Activated CD4-positive, alpha-beta T cell treated with anti-CD3 and anti-CD28 coated beads, Interleukin-2, amount 50 U/mL, for 1 hour (primary cell): ENCODE measurements around the gene POLE.
A peak's percentile ranks its signal among the peaks of the same experiment; 100 is the strongest.
"Not testable (repeated sequence)": the region's sequence is repeated elsewhere in the genome, so short reads cannot be mapped to it uniquely, and the experiment has no call there.

ENCODE experiments used
- DNase-seq: peaks from one replicate; pipeline ENCODE4 v3.0.0-alpha.2; 2020

The POLE gene

DNA sequence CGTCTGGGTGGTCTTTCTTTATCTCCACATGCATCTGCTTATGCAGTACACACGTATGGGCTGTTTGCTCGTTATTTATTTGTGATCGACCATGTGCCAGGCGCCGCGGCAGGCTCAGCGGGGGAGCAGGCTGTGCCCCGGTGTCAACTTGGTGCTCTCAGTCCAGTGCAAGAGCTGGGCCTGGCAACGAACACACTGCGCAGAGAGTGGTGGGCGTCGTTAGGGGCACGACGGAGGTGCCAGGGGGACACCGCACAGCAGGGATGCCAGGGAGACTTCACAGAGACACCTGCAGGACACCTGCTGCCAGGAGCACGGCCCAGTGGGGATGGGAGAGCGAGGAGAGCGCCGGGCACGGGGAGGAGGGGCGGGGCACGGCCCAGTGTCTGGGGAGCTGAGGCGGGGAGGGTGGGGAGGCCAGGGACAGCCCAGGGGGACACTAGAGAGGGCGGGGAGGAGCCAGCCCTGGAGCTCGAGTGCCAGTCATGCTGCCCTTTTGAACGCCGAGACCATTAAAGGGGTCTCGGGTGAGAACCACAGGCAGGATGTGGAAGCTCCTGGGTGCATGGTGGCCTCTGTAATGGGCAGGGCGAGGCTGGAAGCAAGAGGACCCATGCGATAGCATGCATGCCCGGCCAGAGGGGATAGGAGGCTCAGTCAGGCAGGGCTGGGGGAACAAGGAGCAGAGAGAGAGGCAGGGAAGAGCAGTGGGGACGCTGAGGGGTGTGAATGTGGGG is 76.1 kb downstream of the POLE start:
- DNase-seq: no peak

DNA sequence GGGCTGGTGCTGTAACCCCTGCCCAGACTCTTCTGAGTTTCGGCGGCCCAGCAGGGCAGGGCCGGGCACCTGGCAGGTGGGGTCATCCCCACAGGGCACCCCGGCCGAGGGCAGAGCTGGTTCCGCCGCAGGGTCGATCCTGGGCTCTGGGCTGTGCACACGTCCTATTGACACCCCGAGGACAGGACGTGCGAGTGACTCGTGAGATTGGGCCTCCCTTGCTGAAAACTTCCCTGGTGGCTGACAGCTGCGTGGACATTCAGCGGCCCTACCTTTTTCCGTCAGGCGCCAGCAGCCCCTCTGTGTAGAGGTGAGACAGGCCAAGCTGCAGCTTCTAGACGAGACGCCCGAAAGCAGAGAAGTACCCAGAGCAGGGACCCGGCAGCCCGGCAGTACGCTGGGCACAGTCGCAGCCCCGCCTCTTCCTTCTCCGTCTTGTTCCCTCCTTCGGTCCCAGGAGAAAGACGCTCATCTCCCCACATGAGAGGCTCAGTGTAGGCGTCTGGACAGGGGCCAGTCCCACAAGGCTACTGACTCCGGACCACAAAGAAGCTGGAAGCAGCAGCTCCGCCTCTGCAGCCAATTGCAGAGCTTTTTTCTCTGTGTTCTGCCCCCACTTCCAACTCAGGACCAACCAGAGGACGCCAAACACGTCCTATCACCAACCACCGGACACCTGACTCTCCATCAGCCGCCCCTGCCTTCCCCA is 76.9 kb downstream of the POLE start, which contains the start of gene LRCOL1:
Gene LRCOL1, minus strand, starts transcription at position 532 of the 709 bp plus-strand sequence. CDS start 4,331 bp downstream, outside the sequence.
- no peak for DNase-seq

DNA sequence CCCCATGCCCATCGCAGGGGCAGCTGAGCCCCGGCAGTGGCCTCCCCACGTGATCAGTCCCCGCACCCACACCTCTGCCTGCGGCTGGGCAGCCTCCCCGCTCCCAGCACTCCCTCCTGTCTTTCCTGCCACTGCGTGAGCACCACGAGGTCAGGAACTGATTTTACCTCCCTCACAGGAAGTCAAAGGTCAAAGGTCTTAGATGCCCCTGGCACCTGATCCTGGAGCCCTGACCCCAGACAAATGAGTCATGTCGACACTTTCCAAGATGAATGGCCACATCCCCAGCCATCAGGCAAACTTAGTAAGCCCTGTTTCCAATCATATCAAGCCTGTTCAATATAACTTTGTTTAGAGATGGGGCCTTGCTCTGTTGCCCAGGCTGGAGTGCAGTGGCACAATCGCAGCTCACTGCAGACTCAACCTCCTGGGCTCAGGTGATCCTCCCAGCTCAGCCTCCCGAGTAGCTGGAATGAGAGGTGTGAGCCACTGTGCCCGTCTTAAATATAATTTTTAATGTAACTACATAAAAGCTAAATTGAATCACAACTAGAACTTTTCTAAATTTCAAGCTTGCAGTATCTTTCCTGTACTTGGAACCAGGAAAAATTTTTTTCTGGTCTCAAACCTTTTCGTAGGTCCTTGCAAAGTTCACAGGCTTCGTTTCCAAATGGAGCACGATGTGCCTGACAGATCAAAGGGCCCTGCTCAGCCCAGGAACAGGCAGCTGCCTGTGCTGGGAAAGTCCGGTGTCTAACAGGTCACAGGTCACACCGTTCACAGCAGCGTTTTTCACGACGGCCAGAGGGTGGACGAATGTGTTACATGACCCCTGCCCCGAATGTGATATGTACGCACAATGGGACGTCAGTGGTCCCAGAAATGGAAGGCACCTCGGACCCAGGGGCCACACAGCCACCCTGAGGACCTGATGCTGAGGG is 78.6 kb downstream of the POLE start:
- no peak for DNase-seq

DNA sequence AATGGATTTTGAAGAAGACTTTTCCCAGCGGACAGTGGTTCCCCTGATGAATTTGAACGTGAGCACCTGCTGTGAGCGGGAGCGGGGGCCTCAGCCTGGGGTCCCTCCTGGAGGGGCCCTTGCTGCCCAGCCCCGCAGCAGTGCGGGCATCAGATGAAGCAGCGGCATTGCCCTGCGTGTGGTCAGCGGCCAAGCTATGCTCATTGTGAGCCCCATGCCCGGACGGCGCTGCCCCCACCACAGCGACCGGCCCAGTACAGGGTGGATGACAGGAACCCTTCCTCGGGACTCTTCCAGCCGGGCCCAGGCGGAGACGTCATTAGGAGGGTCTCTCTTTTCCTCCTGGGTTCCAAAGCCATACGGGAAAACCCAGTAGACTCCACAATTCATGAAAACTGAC is 80.2 kb downstream of the POLE start:
- no peak for DNase-seq

DNA sequence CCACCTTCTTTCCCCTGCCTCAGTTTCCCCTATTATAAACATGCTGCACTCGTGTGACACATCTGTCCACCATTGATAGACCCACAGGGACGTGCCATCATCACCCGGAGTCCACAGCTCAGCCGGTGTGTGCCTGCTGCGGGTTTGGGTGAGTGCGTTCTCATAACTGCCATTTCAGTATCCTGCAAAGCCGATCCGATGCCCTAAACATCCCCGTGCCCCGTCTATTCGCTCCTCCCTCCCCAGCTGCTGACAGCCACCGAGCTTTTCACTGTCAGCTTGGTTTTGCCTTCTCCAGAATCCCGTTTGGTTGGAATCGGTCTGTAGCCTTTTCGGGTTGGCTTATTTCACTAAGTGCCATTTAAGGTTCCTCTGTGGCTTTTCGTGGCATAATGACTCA is 80.7 kb downstream of the POLE start:
- DNase-seq: no peak

DNA sequence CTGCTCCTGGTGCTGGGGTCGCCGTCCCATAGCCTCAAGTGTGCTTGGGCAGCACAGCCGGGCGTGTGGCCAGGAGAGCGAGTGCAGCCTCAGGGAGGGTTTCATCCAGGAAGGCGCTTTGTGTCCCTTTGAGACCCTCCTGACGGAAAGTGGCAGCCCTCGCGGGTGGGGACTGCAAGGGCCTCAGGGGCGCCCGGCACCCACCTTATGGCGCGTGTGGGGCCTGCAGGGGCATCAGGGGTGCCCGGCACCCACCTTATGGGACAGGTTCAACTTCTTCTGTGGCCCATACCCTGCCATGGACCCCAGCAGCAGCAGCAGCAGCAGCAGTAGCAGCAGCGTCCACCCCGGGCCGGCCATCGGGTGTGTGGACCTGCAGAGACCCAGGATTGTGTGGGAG is 81.2 kb downstream of the POLE start:
- DNase-seq: no peak

DNA sequence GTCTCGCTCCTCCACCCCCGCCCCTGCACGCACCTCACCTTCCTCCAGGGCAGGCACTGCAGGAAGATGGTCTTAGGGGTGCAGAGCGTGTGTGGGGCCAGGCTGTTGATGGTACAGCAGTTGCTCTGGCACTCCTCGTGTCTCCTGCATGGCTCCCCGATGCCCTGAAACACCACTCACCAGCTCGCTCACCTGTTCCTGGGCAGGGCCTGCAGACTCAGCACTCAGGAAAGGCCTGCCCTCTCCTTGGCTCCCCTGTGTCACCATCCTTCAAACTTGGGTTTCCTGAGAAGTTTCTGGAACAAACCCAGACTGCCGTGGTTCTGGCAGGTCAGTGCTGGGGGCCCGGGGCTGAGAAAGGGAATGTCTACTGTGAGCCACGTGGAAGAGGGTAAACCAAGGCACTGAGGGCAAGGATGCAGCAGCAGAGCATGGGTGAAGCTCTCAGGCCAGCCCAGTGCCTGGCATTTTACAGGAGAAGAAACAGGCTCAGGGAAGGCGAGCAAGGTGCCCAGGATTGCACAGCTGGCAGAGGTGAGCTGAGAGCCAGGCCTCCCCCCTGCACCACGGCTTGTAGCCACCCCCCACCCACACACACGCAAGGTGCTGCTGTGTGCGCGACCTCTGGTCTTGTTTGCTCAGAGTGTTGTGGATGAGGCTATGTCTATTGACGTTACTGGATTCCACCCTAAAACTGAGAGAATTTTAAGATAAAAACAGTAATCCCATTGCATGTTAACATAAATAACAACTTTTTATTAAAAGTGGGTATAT is 82.3 kb downstream of the POLE start:
- DNase-seq: no peak

DNA sequence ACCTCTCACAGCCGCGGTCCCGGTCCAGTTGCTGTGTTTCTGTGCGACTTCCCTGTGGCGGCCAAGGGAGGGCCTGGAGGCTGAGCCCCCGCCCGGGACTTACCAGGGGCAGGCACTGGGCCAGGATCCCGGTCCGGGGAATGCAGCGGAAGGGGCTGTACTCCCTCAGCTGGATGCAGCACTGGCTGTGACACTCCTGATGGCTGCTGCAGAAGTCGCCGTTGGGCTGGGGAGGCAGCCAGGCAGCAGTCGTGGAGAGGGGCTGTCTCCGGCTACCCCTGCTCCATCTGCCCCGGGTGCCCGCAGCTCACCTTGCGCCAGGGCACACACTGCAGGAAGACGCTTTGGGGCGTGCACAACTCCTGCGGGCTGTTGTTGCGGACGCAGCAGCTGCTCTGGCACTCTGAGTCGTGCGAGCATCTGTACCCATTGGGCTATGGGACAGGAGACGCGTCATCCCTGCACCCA is 83.0 kb downstream of the POLE start:
- no peak for DNase-seq

DNA sequence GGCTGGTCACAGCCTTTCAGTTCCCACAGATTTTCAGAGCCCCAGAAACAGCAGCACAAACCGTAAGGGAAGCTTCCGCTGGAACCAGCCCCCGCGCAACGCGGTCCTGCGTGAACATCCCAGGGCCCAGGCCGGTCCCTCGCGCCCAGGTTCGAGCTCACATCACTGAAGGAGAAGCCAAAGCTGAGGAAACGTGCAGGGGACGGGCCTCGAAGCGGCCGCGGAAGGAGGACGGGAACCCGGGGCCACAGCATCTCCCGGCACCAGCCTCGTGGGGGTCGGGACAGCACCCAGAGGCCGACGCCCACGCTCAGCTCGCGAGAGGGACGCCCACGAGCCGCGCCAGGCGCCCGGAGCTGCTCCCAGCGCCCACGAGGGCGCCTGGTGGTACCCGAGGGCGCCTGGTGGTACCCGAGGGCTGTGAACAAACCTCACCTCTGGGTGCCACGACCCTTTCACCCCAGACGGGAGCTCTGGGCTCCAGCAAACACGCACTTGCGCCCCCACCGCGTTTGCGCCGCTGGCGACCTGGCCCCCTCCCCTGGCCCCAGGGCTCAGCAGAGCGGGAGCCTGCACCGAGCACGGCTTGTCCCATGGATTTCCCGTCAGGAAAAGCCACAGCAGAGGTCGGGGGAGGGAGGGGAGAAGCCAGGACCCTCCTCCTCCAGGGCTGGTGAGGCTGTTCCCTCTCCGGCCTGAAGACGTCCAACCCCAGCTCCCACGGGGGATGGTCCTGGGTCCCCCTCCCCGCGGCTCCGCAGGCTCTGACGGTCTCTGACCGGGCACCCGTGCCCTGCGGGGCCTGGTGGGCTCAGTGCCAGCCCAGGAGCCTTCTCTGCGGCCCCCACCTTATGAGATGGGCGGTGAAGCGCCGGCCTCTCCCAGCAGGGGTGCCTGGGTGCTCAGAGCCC is 83.6 kb downstream of the POLE start:
- DNase-seq: no peak

DNA sequence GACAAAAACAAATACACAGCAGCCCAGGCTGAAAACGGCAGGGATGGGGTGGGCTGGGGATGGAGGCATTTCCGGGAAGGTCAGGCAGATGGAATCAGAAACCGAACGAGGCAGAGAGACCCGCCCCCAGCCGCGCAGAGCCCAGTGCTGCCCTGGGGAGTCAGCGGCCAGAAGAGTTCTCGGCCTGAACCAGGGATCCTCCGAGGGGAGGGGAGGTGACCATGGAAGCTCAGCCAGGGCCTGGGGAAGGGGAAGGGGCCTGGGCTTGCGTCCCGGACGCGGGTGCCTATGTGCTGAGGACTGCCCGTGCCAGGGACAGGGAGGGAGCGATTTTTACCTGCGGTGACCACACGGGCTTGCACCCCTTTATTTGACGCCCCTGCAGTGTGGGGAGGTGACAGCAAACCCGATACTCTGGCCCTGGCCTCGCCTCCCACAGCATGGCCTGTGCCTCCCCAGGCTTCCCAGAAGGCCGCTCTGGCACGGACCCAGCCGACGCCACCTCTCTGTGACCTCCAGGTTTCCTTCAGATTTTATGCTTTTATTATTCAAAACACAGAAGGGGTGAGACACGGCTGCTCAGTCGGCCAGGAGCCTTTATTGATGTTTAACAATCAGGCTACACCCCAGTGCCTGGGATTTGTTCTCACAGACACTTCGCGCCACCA is 84.4 kb downstream of the POLE start:
- DNase-seq: no peak

DNA sequence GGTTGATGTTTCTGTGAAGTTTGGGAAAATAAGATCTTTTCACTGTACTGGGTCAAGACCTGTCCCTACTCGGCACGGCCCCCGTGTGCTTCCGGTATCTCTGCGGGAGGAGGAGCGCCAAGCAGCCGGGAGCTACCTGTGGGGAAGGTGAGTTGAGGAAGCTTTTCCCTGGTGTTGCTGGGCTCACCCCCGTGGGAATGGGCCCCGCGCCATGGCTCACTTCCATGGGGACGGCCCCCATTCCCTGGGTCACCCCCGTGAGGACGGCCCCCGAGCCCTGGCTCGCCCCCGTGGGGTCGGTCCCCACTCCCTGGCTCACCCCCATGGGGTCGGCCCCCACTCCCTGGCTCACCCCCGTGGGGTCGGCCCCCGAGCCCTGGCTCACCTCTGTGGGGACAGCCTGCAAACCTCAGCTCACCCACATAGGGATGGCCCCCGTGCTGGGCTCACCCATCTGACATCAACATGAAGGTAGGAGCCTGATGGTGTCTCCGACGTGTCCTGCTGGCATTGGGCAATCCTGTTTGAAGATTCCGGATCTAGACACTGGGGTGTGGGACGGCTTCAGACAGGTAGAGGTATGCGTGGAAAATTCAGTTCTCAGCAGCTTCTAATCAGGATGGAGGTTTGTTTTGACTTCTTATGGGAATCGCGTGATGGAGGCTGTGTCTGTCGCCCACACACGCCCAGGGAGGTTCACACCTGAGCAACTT is 85.8 kb downstream of the POLE start:
- no peak for DNase-seq

DNA sequence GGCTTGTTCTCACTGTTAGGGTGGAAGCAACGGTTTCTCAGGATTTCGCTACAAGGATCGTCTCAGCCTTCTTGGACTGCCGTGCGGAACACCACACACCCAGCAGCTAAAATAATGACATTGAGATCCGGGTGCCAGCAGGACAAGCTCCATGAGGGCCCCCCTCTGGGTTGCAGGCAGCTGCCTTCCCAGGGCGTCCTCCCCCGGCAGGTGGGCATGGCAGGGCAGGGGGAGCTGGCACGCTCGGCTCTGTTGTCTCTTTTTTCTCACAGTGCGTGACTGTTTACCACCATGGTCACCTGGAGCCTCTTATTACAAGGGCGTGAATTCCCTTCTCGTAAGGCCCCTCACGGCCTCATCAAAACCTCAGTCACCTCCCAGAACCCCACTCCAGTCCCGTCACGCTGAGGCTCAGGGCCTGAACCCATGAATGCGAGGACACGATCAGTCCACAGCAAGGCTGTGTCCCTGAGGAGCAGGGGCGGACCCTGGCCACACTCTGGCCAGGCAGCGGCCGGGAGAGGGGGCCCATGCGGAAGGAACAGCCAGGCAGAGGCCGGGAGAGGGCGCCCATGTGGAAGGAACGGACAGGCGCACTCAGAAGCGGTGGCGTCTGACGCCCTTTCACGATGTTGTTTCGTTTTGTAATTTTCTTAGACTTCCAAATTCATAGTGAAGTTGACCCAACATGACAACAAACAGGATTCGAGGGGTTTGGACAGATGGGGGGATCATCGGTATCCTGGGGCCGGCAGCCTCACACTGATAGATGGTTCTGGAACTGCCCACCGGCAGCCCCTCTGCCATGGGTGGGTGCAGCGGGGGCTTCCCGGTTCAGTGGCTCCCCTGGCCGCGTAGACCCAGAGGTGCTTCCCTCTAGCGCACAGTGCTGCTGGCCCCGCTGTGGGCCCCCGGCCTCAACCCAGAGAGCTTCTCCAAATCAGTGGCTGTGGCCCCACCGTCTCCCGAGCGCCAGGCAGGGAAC is 86.8 kb downstream of the POLE start:
- peak; percentile 14 for DNase-seq

DNA sequence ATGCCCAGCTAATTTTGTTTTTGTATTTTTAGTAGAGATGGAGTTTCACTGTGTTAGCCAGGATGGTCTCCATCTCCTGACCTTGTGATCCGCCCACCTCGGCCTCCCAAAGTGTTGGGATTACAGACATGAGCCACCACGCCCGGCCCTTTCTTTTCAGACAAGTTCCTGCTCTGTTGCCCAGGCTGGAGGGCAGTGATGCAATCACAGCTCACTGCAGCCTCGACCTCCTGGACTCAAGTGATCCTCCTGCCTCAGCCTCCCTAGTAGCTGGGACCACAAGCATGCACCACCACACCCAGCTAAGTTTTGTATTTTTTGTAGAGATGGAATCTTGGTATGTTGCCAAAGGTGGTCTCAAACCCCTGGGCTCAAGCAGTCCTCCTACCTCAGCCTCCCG is 87.6 kb downstream of the POLE start:
- DNase-seq: not testable (repeated sequence)

DNA sequence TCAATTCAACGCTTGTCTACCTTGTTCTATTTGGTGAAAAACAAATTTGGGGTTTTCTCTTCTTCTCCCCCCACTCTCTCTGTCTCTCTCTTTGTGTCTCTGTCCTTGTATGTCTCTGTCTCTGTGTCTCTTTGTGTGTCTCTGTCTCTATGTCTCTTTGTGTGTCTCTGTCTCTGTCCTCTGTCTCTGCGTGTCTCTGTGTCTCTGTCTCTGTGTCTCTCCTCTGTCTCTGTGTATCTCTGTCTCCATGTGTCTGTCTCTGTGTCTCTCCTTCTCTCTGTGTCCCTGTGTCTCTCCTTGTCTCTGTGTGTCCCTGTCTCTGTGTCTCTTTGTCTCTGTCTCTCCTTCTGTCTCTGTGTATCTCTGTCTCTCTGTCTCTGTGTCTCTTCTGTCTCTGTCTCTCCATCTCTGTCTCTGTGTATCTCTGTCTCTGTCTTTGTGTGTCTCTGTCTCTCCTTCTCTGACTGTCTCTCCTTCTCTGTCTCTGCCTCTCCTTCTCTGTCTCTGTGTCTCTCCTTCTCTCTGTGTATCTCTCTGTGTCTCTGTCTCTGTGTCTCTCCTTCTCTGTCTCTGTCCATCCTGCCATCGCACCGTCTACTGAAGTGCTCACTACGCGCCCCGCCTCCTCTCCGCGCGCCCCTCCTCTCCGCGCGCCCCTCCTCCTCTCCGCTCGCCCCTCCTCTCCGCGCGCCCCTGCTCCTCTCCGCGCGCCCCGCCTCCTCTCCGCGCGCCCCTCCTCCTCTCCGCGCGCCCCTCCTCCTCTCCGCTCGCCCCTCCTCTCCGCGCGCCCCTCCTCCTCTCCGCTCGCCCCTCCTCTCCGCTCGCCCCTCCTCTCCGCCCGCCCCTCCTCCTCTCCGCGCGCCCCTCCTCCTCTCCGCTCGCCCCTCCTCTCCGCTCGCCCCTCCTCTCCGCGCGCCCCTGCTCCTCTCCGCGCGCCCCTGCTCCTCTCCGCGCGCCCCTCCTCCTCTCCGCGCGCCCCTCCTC is 89.5 kb downstream of the POLE start:
- DNase-seq: peak; percentile 20

DNA sequence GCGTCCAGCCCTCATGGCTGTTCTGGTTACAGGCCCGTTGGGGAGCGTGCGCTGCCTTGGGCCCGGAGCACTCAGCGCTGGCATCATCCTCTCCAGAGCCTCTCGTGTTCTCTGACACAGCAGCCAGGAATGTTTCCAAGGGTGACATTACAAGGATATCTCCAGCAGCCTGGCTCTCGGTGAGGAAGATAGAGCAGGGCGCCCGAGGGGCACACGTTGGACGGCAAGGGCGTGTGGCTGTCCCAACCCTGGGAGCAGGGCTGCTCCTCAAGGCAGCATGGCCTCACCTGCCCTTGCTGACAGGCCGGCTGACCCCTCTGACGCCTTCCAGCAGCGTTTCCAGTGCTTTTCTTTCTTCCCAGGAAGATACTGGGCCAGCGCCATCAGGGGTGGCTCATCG is 91.1 kb downstream of the POLE start:
- no peak for DNase-seq

DNA sequence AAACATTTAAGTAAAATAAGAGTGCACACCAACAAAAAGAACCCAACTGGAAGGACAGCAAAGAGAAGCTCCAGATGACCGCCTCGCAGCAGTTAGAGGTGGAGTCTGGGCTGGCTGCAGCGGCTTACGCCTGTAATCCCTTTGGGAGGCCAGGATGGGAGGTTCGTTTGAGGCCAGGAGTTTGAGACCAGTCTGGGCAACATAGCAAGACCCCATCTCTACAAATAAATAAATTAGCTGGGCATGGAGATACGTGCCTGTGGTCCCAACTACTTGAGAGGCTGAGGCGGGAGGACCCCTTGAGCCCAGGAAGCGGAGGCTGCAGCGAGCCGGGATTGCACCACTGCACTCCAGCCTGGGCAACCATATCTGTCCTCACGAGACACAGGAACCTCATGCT is 92.0 kb downstream of the POLE start:
- DNase-seq: no peak

DNA sequence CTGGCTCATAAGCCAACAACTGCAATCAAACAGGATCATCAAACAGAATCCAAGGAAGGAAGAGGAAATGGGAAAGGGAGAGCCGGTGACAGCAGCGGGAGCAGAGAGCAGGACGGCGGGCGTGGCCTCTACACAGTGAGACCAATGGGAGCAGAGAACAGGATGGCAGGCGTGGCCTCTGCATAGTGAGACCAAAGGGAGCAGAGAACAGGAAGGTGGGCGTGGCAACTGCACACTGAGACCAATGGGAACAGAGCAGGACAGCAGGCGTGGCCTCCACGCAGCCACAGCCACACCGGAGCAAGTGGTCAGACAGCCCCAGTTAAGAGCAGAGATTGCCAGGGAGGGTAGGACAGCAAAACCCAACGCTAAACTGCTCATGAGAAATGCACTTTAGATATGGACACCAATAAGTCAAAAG is 93.2 kb downstream of the POLE start:
- no peak for DNase-seq
